ENCODE results near the gene KMT2C. TPM values are rescaled to one million over a fixed set of nuclear protein-coding genes. Genes with fewer than 3 reads are reported as not detected.

The KMT2C gene
- total and polyA plus RNA-seq, 4 donors = 6.3 to 35.3 (median 19.3) TPM

- H3K4me1 ChIP-seq (ENCODE audit: control insufficient read depth in 4 of 4, insufficient read depth in 4 of 4, low read length in 3 of 4) = no peaks in the 10 kb centered on the region
Observed at GRCh38 chr7:152479595-152479994, 43.8 kb upstream of the KMT2C start.

More at GRCh38 chr7:152479595-152479994, 43.8 kb upstream of the KMT2C start:
- H3K4me3 ChIP-seq (ENCODE audit: low read depth in 1 of 3, low read length in 3 of 3) = no peak overlapping the region
- H3K27me3 ChIP-seq (ENCODE audit: control insufficient read depth in 4 of 4, insufficient read depth in 4 of 4, low read length in 3 of 4) = no peaks in the 10 kb centered on the region
- TF ChIP-seq CTCF (IDR thresholded peaks at IDR 0.05; ENCODE audit: low read depth, low read length, missing input control) (no peak), JUND (IDR thresholded peaks at IDR 0.05) (no peak), RXRA (IDR thresholded peaks at IDR 0.05) (no peak), HNF4A (conservative IDR thresholded peaks at IDR 0.05) (no peak), ZBTB33 (IDR thresholded peaks at IDR 0.05) (no peak), TAF1 (conservative IDR thresholded peaks at IDR 0.05) (no peak), HNF4G (IDR thresholded peaks at IDR 0.05) (no peak), REST (IDR thresholded peaks at IDR 0.05) (no peak), MAX (IDR thresholded peaks at IDR 0.05) (no peak), NR2F2 (IDR thresholded peaks at IDR 0.05) (no peak), FOXA1 (IDR thresholded peaks at IDR 0.05) (no peak), FOXA2 (IDR thresholded peaks at IDR 0.05) (no peak), GABPA (IDR thresholded peaks at IDR 0.05 in 1 of 2, conservative IDR thresholded peaks at IDR 0.05 in 1 of 2) (no peak), SP1 (IDR thresholded peaks at IDR 0.05) (no peak)
- DNase-seq (ENCODE audit: low spot score) = no peak
- no peaks in the 10 kb centered on the region for H3K9me3 ChIP-seq (ENCODE audit: control insufficient read depth in 4 of 4, low read length in 3 of 4)
- no peak overlapping the region for H3K9ac ChIP-seq (ENCODE audit: low read depth in 1 of 2, low read length in 2 of 2)
- H3K27ac ChIP-seq (ENCODE audit: low read depth in 1 of 2, low read length in 2 of 2) = no peak overlapping the region
- no peaks in the 10 kb centered on the region for H3K36me3 ChIP-seq (ENCODE audit: control insufficient read depth in 4 of 4, insufficient read depth in 3 of 4, low read depth in 1 of 4, low read length in 3 of 4)
- WGBS = 98% methylated on average over 1 of the region's 1 CpG

Data from liver (tissue), 9 donors.